SK-N-SH (cell line): ENCODE data around the gene ARHGEF6. TPM values are rescaled to one million over a fixed set of nuclear protein-coding genes. Genes with fewer than 3 reads are reported as not detected.

Experiments
- CTCF ChIA-PET: fragments of 300-600, 350-600 bp; formaldehyde crosslinking; extraction: SDS; loops from one replicate; lab custom pipeline; 2021; lab: Yijun Ruan, JAX
- POLR2A ChIA-PET: fragments of 350-600 bp; sonication (Branson Sonifier 250); formaldehyde crosslinking; extraction: SDS; loops from one replicate; lab custom pipeline; 2020; ENCODE audit warnings: antibody characterized with exemption, inconsistent platforms; lab: Yijun Ruan, JAX
- DNase-seq: peaks from one replicate; pipeline ENCODE4 v3.0.0; 2012
- H2AFZ ChIP-seq: fragments of 200-600 bp; sonication (generic); 2 replicates; pipeline ENCODE4 v1.8.1; 2016; ENCODE audit warnings: antibody characterized with exemption, mild to moderate bottlenecking, low read depth
- H3F3A ChIP-seq: fragments of 200-600 bp; sonication (generic); replicated peaks from 2 replicates; pipeline ENCODE3; 2016; ENCODE audit warnings: antibody characterized with exemption, mild to moderate bottlenecking; ENCODE audit not compliant: insufficient read depth
- H3K27ac ChIP-seq, 2 experiments: fragments of 200-500 bp in 1 of 2; fragments of 200-600 bp in 1 of 2; sonication (Bioruptor generic) in 1 of 2; sonication (generic), shearing (Covaris generic) in 1 of 2; 2 replicates each; pipeline versions ENCODE4 v1.5.1 to v1.6.1; 2014 to 2016; ENCODE audit warnings: low read depth in 2 of 2, inconsistent platforms in 1 of 2, low read length in 1 of 2, mild to moderate bottlenecking in 1 of 2, mixed read lengths in 1 of 2
- H3K27me3 ChIP-seq: fragments of 200-600 bp; sonication (generic), shearing (Covaris generic); 2 replicates; pipeline ENCODE4 v1.6.1; 2016; ENCODE audit warnings: mixed run types; ENCODE audit not compliant: insufficient read depth
- H3K36me3 ChIP-seq, 2 experiments: fragments of 200-500 bp in 1 of 2; fragments of 200-600 bp in 1 of 2; sonication (Bioruptor generic) in 1 of 2; sonication (generic) in 1 of 2; replicated peaks in 1 of 2; 2 replicates each; pipeline versions ENCODE3 to v1.5.1; 2014 to 2016; ENCODE audit warnings: low read length in 1 of 2, mild to moderate bottlenecking in 1 of 2; ENCODE audit not compliant: insufficient read depth in 2 of 2, control insufficient read depth in 1 of 2
- H3K4me1 ChIP-seq, 2 experiments: fragments of 200-500 bp in 1 of 2; fragments of 200-600 bp in 1 of 2; sonication (Bioruptor generic) in 1 of 2; sonication (generic), shearing (Covaris generic) in 1 of 2; 2 replicates each; pipeline versions ENCODE4 v1.5.1 to v1.6.1; 2014 to 2016; ENCODE audit warnings: low read depth in 1 of 2, low read length in 1 of 2, mixed run types in 1 of 2; ENCODE audit not compliant: insufficient read depth in 2 of 2, control insufficient read depth in 1 of 2
- H3K4me2 ChIP-seq: fragments of 200-600 bp; sonication (generic), shearing (Covaris generic); 2 replicates; pipeline ENCODE4 v1.6.1; 2017; ENCODE audit warnings: mixed run types
- H3K4me3 ChIP-seq, 2 experiments: fragments of 200-500 bp in 1 of 2; fragments of 200-600 bp in 1 of 2; sonication (Bioruptor generic) in 1 of 2; sonication (generic), shearing (Covaris generic) in 1 of 2; 2 replicates each; pipeline versions ENCODE4 v1.5.1 to v1.8.1; 2014 to 2016; ENCODE audit warnings: low read depth in 2 of 2, inconsistent platforms in 1 of 2, low read length in 1 of 2, mild to moderate bottlenecking in 1 of 2, mixed read lengths in 1 of 2, moderate library complexity in 1 of 2
- H3K79me2 ChIP-seq: fragments of 200-600 bp; sonication (generic); 2 replicates; pipeline ENCODE4 v1.8.1; 2017; ENCODE audit warnings: mild to moderate bottlenecking; ENCODE audit not compliant: insufficient read depth
- H3K9ac ChIP-seq: fragments of 200-600 bp; sonication (generic); 2 replicates; pipeline ENCODE4 v1.6.1; 2017; ENCODE audit warnings: mixed run types
- H3K9me2 ChIP-seq: fragments of 200-600 bp; sonication (generic); 2 replicates; pipeline ENCODE4 v1.6.1; 2017; ENCODE audit warnings: mixed run types
- H3K9me3 ChIP-seq: fragments of 200-600 bp; sonication (generic); 2 replicates; pipeline ENCODE4 v1.6.1; 2017; ENCODE audit warnings: mixed run types, mild to moderate bottlenecking, moderate library complexity
- H4K20me1 ChIP-seq: fragments of 200-600 bp; sonication (generic); 2 replicates; pipeline ENCODE4 v1.6.1; 2017; ENCODE audit warnings: mild to moderate bottlenecking, mixed run types; ENCODE audit not compliant: insufficient read depth
- CHD2 ChIP-seq: fragments of 150-350 bp; IDR thresholded peaks from 2 replicates; pipeline ENCODE4 v1.6.1; 2018; ENCODE audit warnings: low read length; ENCODE audit not compliant: partially characterized antibody
- EP300 ChIP-seq, 2 experiments: IDR thresholded peaks; 2 replicates each; pipeline versions ENCODE4 v1.4.0 to v1.6.1; 2012; ENCODE audit warnings: borderline replicate concordance in 1 of 2, low read depth in 1 of 2, low read length in 1 of 2
- FOSL2 ChIP-seq: IDR thresholded peaks from 2 replicates; pipeline ENCODE4 v1.4.0; 2012; ENCODE audit warnings: low read depth, mild to moderate bottlenecking, moderate library complexity, borderline replicate concordance
- FOXJ3 ChIP-seq: sonication (generic); formaldehyde crosslinking; IDR thresholded peaks from 2 replicates; pipeline ENCODE4 v1.5.1; 2020; ENCODE audit warnings: mild to moderate bottlenecking, missing genetic modification reagents
- FOXM1 ChIP-seq: IDR thresholded peaks from 2 replicates; pipeline ENCODE4 v1.4.0; 2012; ENCODE audit warnings: low read depth, mild to moderate bottlenecking
- JUND ChIP-seq: IDR thresholded peaks from 2 replicates; pipeline ENCODE4 v1.4.0; 2012
- MEF2A ChIP-seq: IDR thresholded peaks from 2 replicates; pipeline ENCODE4 v1.4.0; 2012; ENCODE audit warnings: low read depth, borderline replicate concordance
- MXI1 ChIP-seq: IDR thresholded peaks from 2 replicates; pipeline ENCODE4 v1.6.1; 2012; ENCODE audit warnings: mild to moderate bottlenecking, low read depth, low read length, improper control_type of control experiment
- POLR2AphosphoS5 ChIP-seq: IDR thresholded peaks from 2 replicates; pipeline ENCODE4 v1.6.1; 2012; ENCODE audit warnings: low read depth, low read length
- RAD21 ChIP-seq: IDR thresholded peaks from 2 replicates; pipeline ENCODE4 v1.6.1; 2012; ENCODE audit warnings: mild to moderate bottlenecking, low read length
- RCOR1 ChIP-seq: fragments of 150-350 bp; IDR thresholded peaks from 2 replicates; pipeline ENCODE4 v1.6.1; 2017; ENCODE audit warnings: antibody characterized with exemption, low read length
- TAF1 ChIP-seq: IDR thresholded peaks from 2 replicates; pipeline ENCODE4 v1.6.1; 2012; ENCODE audit warnings: low read depth, mild to moderate bottlenecking, low read length, moderate library complexity, borderline replicate concordance
- TEAD4 ChIP-seq: IDR thresholded peaks from 2 replicates; pipeline ENCODE4 v1.4.0; 2012; ENCODE audit warnings: mild to moderate bottlenecking, borderline replicate concordance; ENCODE audit not compliant: insufficient read depth
- YY1 ChIP-seq: IDR thresholded peaks from 2 replicates; pipeline ENCODE4 v1.4.0; 2012; ENCODE audit warnings: low read depth, mild to moderate bottlenecking
- WGBS: methylation state at CpG from one replicate; pipeline ENCODE4 v1.1.6; 2017; ENCODE audit warnings: low lambda C conversion rate; 5-methylcytosine and 5-hydroxymethylcytosine counted together
- polyA plus RNA-seq, 3 experiments: library from polyadenylated mRNA; depleted of rRNA; stranded (reverse); fragments of >200 nt; gene quantifications; 2 replicates each; pipeline ENCODE4 v1.2.3, GENCODE V29; 2012
- TF ChIP-seq, protein P1 (sequence below): fragments of 150-350 bp; IDR thresholded peaks from 2 replicates; pipeline ENCODE4 v1.6.1; 2016; ENCODE audit warnings: mild to moderate bottlenecking, low read depth, low read length
- TF ChIP-seq, protein P2 (sequence below): IDR thresholded peaks from 2 replicates; pipeline ENCODE4; 2012
- TF ChIP-seq, protein P3 (sequence below): IDR thresholded peaks from 2 replicates; pipeline ENCODE4 v1.4.0; 2012; ENCODE audit warnings: low read depth
- TF ChIP-seq, protein P4 (sequence below): fragments of 150-350 bp; IDR thresholded peaks from 2 replicates; pipeline ENCODE4 v1.6.1; 2017; ENCODE audit warnings: antibody characterized with exemption, low read length, low read depth, borderline replicate concordance
- TF ChIP-seq, protein P5 (sequence below): IDR thresholded peaks from 2 replicates; pipeline ENCODE4 v1.6.1; 2012; ENCODE audit warnings: mild to moderate bottlenecking, low read depth, low read length, moderate library complexity

The ARHGEF6 gene
- polyA plus RNA-seq, 1 of the 3 experiments (the other 2 are of a cell fraction): 2.7 TPM

DNA sequence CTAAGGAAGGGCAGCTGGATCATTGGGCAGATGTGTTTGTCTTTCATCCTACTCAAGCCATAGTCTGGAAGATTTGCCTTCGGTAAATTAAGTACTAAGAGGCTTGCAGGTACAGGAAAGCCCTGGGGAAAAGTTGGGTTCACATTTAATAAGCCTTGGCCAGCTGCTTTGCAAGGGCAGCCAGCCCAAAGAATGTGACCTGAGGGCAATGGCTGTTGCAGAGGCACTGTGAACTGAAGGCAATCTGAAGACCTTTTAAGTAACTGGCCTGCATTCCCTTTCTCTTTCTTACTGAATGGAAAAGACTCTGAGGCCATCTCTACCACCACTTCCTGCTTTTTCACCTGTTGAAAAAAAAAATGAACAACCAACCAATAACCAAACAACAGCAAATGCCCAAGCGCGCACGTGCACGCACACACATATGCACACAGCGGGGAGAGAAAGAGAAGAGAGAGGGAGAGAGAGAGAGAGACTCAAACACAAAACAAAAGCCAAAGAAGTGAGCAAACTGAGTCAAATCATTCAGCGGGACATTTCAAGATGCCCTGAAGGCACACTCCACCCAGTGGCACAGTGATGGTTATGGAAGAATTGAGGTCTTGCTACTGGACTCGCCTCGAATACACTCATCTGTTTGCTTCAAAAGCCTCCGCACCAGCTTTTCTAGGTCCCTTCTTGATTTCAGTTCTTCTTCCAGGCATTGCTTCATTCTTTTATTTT, 113.1 kb downstream of the ARHGEF6 start:
- CTCF ChIA-PET: no interaction called here
- no peaks in the 10 kb centered on the region for H3K79me2 ChIP-seq
- H3K4me2 ChIP-seq: no peak overlapping the region
- no peaks in the 10 kb centered on the region for H3K9me3 ChIP-seq
- no peaks in the 10 kb centered on the region for H3K27me3 ChIP-seq
- POLR2A ChIA-PET: no interaction called here
- H3K9me2 ChIP-seq: no peaks in the 10 kb centered on the region
- H3K27ac ChIP-seq: no peak overlapping the region
- H3K36me3 ChIP-seq: no peaks in the 10 kb centered on the region
- TF ChIP-seq EP300 (IDR thresholded peaks at IDR 0.05; ENCODE audit: borderline replicate concordance in 1 of 2, low read depth in 1 of 2, low read length in 1 of 2): no peak
- no peak for TF ChIP-seq TEAD4
- TF ChIP-seq, protein P1, sequence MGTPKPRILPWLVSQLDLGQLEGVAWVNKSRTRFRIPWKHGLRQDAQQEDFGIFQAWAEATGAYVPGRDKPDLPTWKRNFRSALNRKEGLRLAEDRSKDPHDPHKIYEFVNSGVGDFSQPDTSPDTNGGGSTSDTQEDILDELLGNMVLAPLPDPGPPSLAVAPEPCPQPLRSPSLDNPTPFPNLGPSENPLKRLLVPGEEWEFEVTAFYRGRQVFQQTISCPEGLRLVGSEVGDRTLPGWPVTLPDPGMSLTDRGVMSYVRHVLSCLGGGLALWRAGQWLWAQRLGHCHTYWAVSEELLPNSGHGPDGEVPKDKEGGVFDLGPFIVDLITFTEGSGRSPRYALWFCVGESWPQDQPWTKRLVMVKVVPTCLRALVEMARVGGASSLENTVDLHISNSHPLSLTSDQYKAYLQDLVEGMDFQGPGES: no peak
- no peak for TF ChIP-seq FOXM1
- TF ChIP-seq MEF2A: no peak
- TF ChIP-seq FOXJ3 (CRISPR knock-in tag): no peak
- no peak for TF ChIP-seq RAD21
- TF ChIP-seq POLR2AphosphoS5: no peak
- TF ChIP-seq, protein P2, sequence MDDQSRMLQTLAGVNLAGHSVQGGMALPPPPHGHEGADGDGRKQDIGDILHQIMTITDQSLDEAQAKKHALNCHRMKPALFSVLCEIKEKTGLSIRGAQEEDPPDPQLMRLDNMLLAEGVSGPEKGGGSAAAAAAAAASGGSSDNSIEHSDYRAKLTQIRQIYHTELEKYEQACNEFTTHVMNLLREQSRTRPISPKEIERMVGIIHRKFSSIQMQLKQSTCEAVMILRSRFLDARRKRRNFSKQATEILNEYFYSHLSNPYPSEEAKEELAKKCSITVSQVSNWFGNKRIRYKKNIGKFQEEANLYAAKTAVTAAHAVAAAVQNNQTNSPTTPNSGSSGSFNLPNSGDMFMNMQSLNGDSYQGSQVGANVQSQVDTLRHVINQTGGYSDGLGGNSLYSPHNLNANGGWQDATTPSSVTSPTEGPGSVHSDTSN: no peak
- TF ChIP-seq, all 33 proteins: peak for 0
- H2AFZ ChIP-seq: no peak overlapping the region
- no peaks in the 10 kb centered on the region for H3F3A ChIP-seq
- no peaks in the 10 kb centered on the region for H4K20me1 ChIP-seq
- WGBS: 41% methylated on average over 10 of the region's 10 CpGs
- no peak overlapping the region for H3K4me3 ChIP-seq
- H3K4me1 ChIP-seq: no peaks in the 10 kb centered on the region
- H3K9ac ChIP-seq: no peak overlapping the region
- no peak for DNase-seq

DNA sequence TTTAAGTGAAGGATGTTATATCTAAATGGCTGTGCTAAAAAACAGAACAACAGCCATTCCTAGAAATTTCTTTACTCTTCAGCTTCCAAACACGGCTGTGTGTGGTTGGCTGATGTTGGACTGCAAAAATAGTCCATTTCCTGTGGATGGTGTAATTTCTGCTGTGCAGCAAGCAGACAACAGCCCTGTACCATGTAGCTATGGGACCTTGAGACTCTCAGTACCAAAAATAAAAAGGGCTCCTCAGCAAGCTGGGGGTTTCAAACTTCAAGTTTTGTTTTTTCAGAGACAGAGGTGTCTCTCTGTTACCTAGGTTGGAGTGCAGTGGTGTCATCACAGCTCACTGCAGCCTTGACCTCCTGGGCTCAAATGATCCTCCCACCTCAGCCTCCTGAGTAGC, 114.6 kb downstream of the ARHGEF6 start:
- CTCF ChIA-PET: no interaction called here
- TF ChIP-seq FOSL2: no peak
- no peak for TF ChIP-seq CHD2
- TF ChIP-seq, protein P3, sequence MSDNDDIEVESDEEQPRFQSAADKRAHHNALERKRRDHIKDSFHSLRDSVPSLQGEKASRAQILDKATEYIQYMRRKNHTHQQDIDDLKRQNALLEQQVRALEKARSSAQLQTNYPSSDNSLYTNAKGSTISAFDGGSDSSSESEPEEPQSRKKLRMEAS: no peak
- TF ChIP-seq YY1: no peak
- TF ChIP-seq RCOR1: no peak
- TF ChIP-seq MXI1: no peak
- TF ChIP-seq EP300 (IDR thresholded peaks at IDR 0.05; ENCODE audit: borderline replicate concordance in 1 of 2, low read depth in 1 of 2, low read length in 1 of 2): no peak
- TF ChIP-seq, protein P4, sequence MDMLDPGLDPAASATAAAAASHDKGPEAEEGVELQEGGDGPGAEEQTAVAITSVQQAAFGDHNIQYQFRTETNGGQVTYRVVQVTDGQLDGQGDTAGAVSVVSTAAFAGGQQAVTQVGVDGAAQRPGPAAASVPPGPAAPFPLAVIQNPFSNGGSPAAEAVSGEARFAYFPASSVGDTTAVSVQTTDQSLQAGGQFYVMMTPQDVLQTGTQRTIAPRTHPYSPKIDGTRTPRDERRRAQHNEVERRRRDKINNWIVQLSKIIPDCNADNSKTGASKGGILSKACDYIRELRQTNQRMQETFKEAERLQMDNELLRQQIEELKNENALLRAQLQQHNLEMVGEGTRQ: no peak
- TF ChIP-seq, protein P2: no peak
- TF ChIP-seq POLR2AphosphoS5: no peak
- no peak for TF ChIP-seq JUND
- TF ChIP-seq, protein P5, sequence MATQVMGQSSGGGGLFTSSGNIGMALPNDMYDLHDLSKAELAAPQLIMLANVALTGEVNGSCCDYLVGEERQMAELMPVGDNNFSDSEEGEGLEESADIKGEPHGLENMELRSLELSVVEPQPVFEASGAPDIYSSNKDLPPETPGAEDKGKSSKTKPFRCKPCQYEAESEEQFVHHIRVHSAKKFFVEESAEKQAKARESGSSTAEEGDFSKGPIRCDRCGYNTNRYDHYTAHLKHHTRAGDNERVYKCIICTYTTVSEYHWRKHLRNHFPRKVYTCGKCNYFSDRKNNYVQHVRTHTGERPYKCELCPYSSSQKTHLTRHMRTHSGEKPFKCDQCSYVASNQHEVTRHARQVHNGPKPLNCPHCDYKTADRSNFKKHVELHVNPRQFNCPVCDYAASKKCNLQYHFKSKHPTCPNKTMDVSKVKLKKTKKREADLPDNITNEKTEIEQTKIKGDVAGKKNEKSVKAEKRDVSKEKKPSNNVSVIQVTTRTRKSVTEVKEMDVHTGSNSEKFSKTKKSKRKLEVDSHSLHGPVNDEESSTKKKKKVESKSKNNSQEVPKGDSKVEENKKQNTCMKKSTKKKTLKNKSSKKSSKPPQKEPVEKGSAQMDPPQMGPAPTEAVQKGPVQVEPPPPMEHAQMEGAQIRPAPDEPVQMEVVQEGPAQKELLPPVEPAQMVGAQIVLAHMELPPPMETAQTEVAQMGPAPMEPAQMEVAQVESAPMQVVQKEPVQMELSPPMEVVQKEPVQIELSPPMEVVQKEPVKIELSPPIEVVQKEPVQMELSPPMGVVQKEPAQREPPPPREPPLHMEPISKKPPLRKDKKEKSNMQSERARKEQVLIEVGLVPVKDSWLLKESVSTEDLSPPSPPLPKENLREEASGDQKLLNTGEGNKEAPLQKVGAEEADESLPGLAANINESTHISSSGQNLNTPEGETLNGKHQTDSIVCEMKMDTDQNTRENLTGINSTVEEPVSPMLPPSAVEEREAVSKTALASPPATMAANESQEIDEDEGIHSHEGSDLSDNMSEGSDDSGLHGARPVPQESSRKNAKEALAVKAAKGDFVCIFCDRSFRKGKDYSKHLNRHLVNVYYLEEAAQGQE: no peak
- TF ChIP-seq TAF1: no peak

More for the DNA sequence above, 114.6 kb downstream of the ARHGEF6 start:
- Histone ChIP-seq H3K36me3 (no peaks in the 10 kb centered on the region), H3K9me2 (no peaks in the 10 kb centered on the region), H4K20me1 (no peaks in the 10 kb centered on the region), H3F3A (no peaks in the 10 kb centered on the region), H3K27ac (no peak overlapping the region), H3K4me1 (no peaks in the 10 kb centered on the region), H3K79me2 (no peaks in the 10 kb centered on the region), H3K4me3 (no peak overlapping the region), H3K9ac (no peak overlapping the region), H3K4me2 (no peak overlapping the region), H3K27me3 (no peaks in the 10 kb centered on the region), H2AFZ (no peak overlapping the region), H3K9me3 (no peaks in the 10 kb centered on the region)
- POLR2A ChIA-PET: no interaction called here
- 0% methylated on average over 1 of the region's 1 CpG for WGBS
- no peak for DNase-seq
